OCI-LY3 (cell line): ENCODE data around the gene HDAC1.

Source experiments
- CTCF ChIP-seq: fragments of 200-600, 300-600 bp; sonication (generic); IDR thresholded peaks from 2 replicates; pipeline ENCODE4 v1.5.1; 2014; ENCODE audit warnings: antibody characterized with exemption, low read length, low read depth
- EZH2phosphoT487 ChIP-seq: fragments of 200-600 bp; shearing (Covaris generic); IDR thresholded peaks from 2 replicates; pipeline ENCODE4 v1.6.1; 2018; ENCODE audit warnings: antibody characterized with exemption, mixed run types, low read depth

GRCh38 chr1:32247452-32247851, 44.4 kb upstream of the HDAC1 start:
- TF ChIP-seq CTCF = no peak
- no peak for TF ChIP-seq EZH2phosphoT487
